Neural cell (in vitro differentiated cells): ENCODE data around the gene TMEM50B. TPM values are rescaled to one million over a fixed set of nuclear protein-coding genes. Genes with fewer than 3 reads are reported as not detected.

ENCODE experiments used
- H2AFZ ChIP-seq: fragments of 200-600, 300-800 bp; sonication (generic), shearing (Covaris generic); 2 replicates; pipeline ENCODE4 v1.6.0; 2014; ENCODE audit warnings: low read depth, mild to moderate bottlenecking, antibody characterized with exemption, low read length, moderate library complexity
- H3F3A ChIP-seq: fragments of 200-600 bp; shearing (Covaris generic); 2 replicates; pipeline ENCODE4 v1.6.1; 2016; ENCODE audit warnings: mild to moderate bottlenecking, moderate library complexity, mixed read lengths, antibody characterized with exemption, low read length; ENCODE audit not compliant: insufficient read depth, poor library complexity, severe bottlenecking
- H3K27ac ChIP-seq: fragments of 200-600, 300-800 bp; sonication (generic), shearing (Covaris generic); 2 replicates; pipeline ENCODE4 v1.5.1; 2014; ENCODE audit warnings: mild to moderate bottlenecking, low read length, moderate library complexity
- H3K27me3 ChIP-seq: fragments of 300-800, 200-600 bp; sonication (generic), shearing (Covaris generic); 2 replicates; pipeline ENCODE4 v1.6.0; 2014; ENCODE audit warnings: mild to moderate bottlenecking, low read depth, low read length, moderate library complexity; ENCODE audit not compliant: insufficient read depth
- H3K36me3 ChIP-seq: fragments of 300-800, 200-600 bp; sonication (generic), shearing (Covaris generic); 2 replicates; pipeline ENCODE4 v1.5.1; 2014; ENCODE audit warnings: mild to moderate bottlenecking, antibody characterized with exemption, low read length, moderate library complexity; ENCODE audit not compliant: insufficient read depth
- H3K4me2 ChIP-seq: fragments of 300-800, 200-600 bp; sonication (generic), shearing (Covaris generic); 2 replicates; pipeline ENCODE4 v1.6.0; 2014; ENCODE audit warnings: mild to moderate bottlenecking, low read length
- H3K4me3 ChIP-seq: fragments of 300-800, 200-600 bp; sonication (generic), shearing (Covaris generic); 2 replicates; pipeline ENCODE4 v1.5.1; 2014; ENCODE audit warnings: mild to moderate bottlenecking, low read length, moderate library complexity
- H3K79me2 ChIP-seq: fragments of 200-600 bp; shearing (Covaris generic); replicated peaks from 2 replicates; pipeline ENCODE4 v1.6.0; 2014; ENCODE audit warnings: mild to moderate bottlenecking, low read length, moderate library complexity; ENCODE audit not compliant: insufficient read depth
- H3K9ac ChIP-seq: fragments of 300-800, 200-600 bp; sonication (generic), shearing (Covaris generic); 2 replicates; pipeline ENCODE4 v1.6.1; 2016; ENCODE audit warnings: mild to moderate bottlenecking, low read length, mixed read lengths
- H3K9me2 ChIP-seq: fragments of 200-600 bp; shearing (Covaris generic); 2 replicates; pipeline ENCODE4 v1.6.1; 2016; ENCODE audit warnings: mild to moderate bottlenecking, low read length, mixed read lengths; ENCODE audit not compliant: insufficient read depth
- H3K9me3 ChIP-seq: fragments of 200-600, 300-800 bp; sonication (generic), shearing (Covaris generic); 2 replicates; pipeline ENCODE4 v1.6.1; 2016; ENCODE audit warnings: mild to moderate bottlenecking, mixed run types, low read length, moderate library complexity, mixed read lengths
- H4K20me1 ChIP-seq: fragments of 200-600 bp; shearing (Covaris generic); 2 replicates; pipeline ENCODE4 v1.6.1; 2016; ENCODE audit warnings: mild to moderate bottlenecking, mixed run types; ENCODE audit not compliant: insufficient read depth
- EP300 ChIP-seq: fragments of 450-650 bp; conservative IDR thresholded peaks from 2 replicates; pipeline ENCODE4 v1.6.1; 2014; ENCODE audit warnings: antibody characterized with exemption, mild to moderate bottlenecking, moderate library complexity; ENCODE audit not compliant: poor library complexity, severe bottlenecking
- EZH2 ChIP-seq: fragments of 200-600, 300-800 bp; shearing (Covaris generic), sonication (generic); IDR thresholded peaks from 2 replicates; pipeline ENCODE4 v1.6.1; 2014; ENCODE audit warnings: antibody characterized with exemption, low read length, borderline replicate concordance, mild to moderate bottlenecking; ENCODE audit not compliant: insufficient read depth, poor library complexity, severe bottlenecking
- MXI1 ChIP-seq: fragments of 450-650 bp; conservative IDR thresholded peaks from 2 replicates; pipeline ENCODE4 v1.6.1; 2014; ENCODE audit warnings: antibody characterized with exemption, mild to moderate bottlenecking; ENCODE audit not compliant: poor library complexity, severe bottlenecking
- POLR2AphosphoS5 ChIP-seq: IDR thresholded peaks from 2 replicates; pipeline ENCODE4 v1.6.1; 2012
- RAD21 ChIP-seq: fragments of 450-650 bp; conservative IDR thresholded peaks from 2 replicates; pipeline ENCODE4 v1.6.1; 2014; ENCODE audit warnings: antibody characterized with exemption, mild to moderate bottlenecking, moderate library complexity
- SMC3 ChIP-seq: fragments of 450-650 bp; conservative IDR thresholded peaks from 2 replicates; pipeline ENCODE4 v1.6.1; 2014; ENCODE audit warnings: antibody characterized with exemption, mild to moderate bottlenecking, moderate library complexity; ENCODE audit not compliant: poor library complexity
- TAF1 ChIP-seq: IDR thresholded peaks from 2 replicates; pipeline ENCODE4 v1.6.1; 2012; ENCODE audit warnings: low read depth
- polyA plus RNA-seq: library from polyadenylated mRNA; depleted of rRNA; stranded (reverse); fragments of >200 nt; gene quantifications from 2 replicates; pipeline ENCODE4 v1.2.3, GENCODE V29; 2014
- TF ChIP-seq, protein P1 (sequence below): IDR thresholded peaks from 2 replicates; pipeline ENCODE4 v1.6.1; 2012; ENCODE audit warnings: borderline replicate concordance
- TF ChIP-seq, protein P2 (sequence below): fragments of 450-650 bp; IDR thresholded peaks from 2 replicates; pipeline ENCODE4 v1.5.1; 2014; ENCODE audit warnings: antibody characterized with exemption, mild to moderate bottlenecking, moderate library complexity; ENCODE audit not compliant: poor library complexity, severe bottlenecking

Gene TMEM50B
- polyA plus RNA-seq, 1 donor from 2014 or later = 69.4 TPM

DNA sequence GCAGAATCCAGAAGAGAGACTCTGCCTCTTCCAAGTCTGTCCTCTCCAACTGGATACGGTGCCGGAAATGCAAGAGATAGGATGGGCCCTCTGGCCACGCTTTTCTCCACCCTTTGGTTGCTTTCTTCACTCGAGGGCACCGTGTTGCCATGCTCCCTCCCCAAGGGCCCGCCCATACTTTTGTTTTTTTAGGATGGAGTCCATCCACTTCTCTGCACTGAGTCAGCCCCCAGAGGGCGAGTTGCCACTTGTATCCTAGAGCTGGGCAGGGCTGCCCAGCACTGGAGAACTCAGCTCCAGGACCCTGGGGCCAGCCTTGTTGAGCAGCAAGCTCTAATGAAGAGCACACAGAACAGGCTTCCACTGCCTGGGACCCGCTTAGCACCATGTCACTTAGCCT, 51.1 kb downstream of the TMEM50B start (continued):
- TF ChIP-seq EP300 (no peak), MXI1 (no peak)

DNA sequence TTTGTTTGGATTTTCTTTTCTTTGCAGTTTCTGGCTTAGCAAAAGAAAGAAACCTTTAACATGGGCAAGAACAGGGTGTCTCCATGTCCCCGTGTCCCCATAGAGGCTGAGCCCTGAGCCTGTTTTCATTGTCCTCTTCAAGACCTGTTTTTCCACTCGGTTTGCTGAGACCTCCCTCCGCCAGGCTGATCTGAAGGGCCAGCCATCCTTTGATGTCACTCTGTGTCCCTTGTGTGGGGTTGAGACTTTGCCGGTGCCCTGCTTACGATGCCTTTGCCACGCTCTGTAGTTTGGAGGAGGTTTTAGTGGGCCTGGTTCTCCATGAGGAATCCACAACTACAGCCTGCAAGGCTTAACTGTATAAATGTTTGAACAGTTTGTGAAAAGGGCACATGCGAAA, 52.7 kb downstream of the TMEM50B start:
- Histone ChIP-seq H3K9ac (no peak overlapping the region), H3K27ac (no peak overlapping the region)

DNA sequence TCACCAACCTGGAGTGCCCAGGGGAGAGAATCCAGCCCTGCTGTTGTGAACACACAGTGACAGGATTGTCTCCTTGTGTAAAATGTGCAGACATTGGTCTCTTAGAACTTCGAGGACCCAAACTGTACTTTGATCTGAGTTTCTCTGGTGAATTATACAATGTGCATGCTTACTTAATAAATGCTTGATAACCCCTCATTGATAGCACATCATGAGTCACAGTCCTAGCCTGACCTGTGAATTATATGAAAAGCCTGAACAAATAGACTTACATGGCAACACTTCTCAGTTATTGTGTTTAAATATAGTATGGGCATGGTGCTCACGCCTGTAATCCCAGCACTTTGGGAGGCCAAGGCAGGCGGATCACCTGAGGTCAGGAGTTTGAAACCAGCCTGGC, 53.9 kb downstream of the TMEM50B start:
- no peaks in the 10 kb centered on the region for H3K27me3 ChIP-seq
- H3F3A ChIP-seq = no peaks in the 10 kb centered on the region
- no peak overlapping the region for H3K4me3 ChIP-seq
- no peak overlapping the region for H3K9ac ChIP-seq
- H3K36me3 ChIP-seq = peaks cover 8% of the 10 kb centered on the region
- no peak overlapping the region for H3K4me2 ChIP-seq
- no peak overlapping the region for H3K27ac ChIP-seq
- no peak overlapping the region for H2AFZ ChIP-seq
- H3K79me2 ChIP-seq = no peaks in the 10 kb centered on the region
- no peaks in the 10 kb centered on the region for H3K9me3 ChIP-seq
- H4K20me1 ChIP-seq = no peaks in the 10 kb centered on the region
- no peaks in the 10 kb centered on the region for H3K9me2 ChIP-seq
- TF ChIP-seq, protein P1, sequence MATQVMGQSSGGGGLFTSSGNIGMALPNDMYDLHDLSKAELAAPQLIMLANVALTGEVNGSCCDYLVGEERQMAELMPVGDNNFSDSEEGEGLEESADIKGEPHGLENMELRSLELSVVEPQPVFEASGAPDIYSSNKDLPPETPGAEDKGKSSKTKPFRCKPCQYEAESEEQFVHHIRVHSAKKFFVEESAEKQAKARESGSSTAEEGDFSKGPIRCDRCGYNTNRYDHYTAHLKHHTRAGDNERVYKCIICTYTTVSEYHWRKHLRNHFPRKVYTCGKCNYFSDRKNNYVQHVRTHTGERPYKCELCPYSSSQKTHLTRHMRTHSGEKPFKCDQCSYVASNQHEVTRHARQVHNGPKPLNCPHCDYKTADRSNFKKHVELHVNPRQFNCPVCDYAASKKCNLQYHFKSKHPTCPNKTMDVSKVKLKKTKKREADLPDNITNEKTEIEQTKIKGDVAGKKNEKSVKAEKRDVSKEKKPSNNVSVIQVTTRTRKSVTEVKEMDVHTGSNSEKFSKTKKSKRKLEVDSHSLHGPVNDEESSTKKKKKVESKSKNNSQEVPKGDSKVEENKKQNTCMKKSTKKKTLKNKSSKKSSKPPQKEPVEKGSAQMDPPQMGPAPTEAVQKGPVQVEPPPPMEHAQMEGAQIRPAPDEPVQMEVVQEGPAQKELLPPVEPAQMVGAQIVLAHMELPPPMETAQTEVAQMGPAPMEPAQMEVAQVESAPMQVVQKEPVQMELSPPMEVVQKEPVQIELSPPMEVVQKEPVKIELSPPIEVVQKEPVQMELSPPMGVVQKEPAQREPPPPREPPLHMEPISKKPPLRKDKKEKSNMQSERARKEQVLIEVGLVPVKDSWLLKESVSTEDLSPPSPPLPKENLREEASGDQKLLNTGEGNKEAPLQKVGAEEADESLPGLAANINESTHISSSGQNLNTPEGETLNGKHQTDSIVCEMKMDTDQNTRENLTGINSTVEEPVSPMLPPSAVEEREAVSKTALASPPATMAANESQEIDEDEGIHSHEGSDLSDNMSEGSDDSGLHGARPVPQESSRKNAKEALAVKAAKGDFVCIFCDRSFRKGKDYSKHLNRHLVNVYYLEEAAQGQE = no peak
- TF ChIP-seq SMC3 = no peak
- no peak for TF ChIP-seq POLR2AphosphoS5
- no peak for TF ChIP-seq TAF1
- TF ChIP-seq, protein P2, sequence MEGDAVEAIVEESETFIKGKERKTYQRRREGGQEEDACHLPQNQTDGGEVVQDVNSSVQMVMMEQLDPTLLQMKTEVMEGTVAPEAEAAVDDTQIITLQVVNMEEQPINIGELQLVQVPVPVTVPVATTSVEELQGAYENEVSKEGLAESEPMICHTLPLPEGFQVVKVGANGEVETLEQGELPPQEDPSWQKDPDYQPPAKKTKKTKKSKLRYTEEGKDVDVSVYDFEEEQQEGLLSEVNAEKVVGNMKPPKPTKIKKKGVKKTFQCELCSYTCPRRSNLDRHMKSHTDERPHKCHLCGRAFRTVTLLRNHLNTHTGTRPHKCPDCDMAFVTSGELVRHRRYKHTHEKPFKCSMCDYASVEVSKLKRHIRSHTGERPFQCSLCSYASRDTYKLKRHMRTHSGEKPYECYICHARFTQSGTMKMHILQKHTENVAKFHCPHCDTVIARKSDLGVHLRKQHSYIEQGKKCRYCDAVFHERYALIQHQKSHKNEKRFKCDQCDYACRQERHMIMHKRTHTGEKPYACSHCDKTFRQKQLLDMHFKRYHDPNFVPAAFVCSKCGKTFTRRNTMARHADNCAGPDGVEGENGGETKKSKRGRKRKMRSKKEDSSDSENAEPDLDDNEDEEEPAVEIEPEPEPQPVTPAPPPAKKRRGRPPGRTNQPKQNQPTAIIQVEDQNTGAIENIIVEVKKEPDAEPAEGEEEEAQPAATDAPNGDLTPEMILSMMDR = no peak
- TF ChIP-seq EP300 = no peak
- TF ChIP-seq MXI1 = no peak
- no peak for TF ChIP-seq RAD21

More for the DNA sequence above, 52.7 kb downstream of the TMEM50B start:
- H3K36me3 ChIP-seq = peaks cover 4% of the 10 kb centered on the region
- TF ChIP-seq RAD21 (no peak), SMC3 (no peak), EZH2 (no peak), TAF1 (no peak), EP300 (no peak), POLR2AphosphoS5 (no peak), MXI1 (no peak)
- TF ChIP-seq, protein P2 = no peak
- TF ChIP-seq, protein P1 = no peak
- no peak overlapping the region for H3K4me3 ChIP-seq
- H3K27me3 ChIP-seq = no peaks in the 10 kb centered on the region
- no peaks in the 10 kb centered on the region for H3K9me2 ChIP-seq
- H3K79me2 ChIP-seq = no peaks in the 10 kb centered on the region
- no peaks in the 10 kb centered on the region for H3F3A ChIP-seq
- H2AFZ ChIP-seq = no peak overlapping the region
- no peaks in the 10 kb centered on the region for H3K9me3 ChIP-seq
- H3K4me2 ChIP-seq = no peak overlapping the region
- H4K20me1 ChIP-seq = no peaks in the 10 kb centered on the region
